ENCODE data around the gene LCP2.

LCP2 gene

DNA sequence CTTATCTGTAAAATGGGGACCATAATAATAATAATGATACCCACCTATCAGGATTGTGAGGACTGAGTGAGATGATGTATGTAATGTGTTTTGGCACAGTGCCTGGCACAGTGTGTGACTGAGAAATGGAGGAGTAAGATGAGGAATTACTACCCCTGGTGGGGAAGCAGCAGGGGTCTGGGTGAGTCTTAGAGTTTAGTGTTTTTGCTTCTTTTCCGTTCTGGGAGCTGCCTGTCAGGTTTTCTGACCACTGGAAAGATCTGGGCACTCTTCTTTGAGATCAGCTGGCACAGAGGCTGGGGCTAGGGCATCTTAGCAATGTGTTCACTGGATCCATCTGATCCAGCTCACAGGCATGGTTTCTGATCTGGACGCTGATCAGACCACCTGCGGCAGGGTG lies 8.5 kb downstream of the LCP2 start:
- no peaks in the 10 kb centered on the region for H3K4me1 ChIP-seq
- no peaks in the 10 kb centered on the region for H3K9me3 ChIP-seq
- H3K27me3 ChIP-seq = no peaks in the 10 kb centered on the region
- H3K36me3 ChIP-seq = no peaks in the 10 kb centered on the region
- no peak overlapping the region for H3K27ac ChIP-seq
- H3K4me3 ChIP-seq = no peak overlapping the region
- intact Hi-C loops (cut with DNase I; ENCODE audit: low total_unique reads) = no loop called here
- TF ChIP-seq, protein P1, sequence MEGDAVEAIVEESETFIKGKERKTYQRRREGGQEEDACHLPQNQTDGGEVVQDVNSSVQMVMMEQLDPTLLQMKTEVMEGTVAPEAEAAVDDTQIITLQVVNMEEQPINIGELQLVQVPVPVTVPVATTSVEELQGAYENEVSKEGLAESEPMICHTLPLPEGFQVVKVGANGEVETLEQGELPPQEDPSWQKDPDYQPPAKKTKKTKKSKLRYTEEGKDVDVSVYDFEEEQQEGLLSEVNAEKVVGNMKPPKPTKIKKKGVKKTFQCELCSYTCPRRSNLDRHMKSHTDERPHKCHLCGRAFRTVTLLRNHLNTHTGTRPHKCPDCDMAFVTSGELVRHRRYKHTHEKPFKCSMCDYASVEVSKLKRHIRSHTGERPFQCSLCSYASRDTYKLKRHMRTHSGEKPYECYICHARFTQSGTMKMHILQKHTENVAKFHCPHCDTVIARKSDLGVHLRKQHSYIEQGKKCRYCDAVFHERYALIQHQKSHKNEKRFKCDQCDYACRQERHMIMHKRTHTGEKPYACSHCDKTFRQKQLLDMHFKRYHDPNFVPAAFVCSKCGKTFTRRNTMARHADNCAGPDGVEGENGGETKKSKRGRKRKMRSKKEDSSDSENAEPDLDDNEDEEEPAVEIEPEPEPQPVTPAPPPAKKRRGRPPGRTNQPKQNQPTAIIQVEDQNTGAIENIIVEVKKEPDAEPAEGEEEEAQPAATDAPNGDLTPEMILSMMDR (IDR thresholded peaks at IDR 0.05) = no peak
- no peak for DNase-seq

DNA sequence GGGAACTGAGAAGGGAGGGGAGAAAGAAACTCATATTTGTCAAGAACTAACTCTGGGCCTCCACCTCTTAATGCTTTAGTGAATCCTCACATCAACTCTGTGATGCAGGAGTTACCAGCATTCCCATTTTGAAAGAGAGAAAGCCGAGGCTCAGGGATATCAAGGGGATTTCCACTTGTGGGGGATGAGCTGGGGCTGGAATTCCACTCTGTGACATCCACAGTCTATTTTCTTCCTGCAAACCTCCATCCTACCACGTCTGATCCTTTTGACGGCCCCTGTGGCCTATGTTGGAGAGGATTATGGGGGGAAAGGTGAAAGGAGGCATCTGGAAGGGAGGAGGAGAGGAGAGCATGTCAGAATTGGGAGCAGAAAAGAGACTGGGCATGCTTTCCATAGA lies 9.0 kb downstream of the LCP2 start:
- no peaks in the 10 kb centered on the region for H3K27me3 ChIP-seq
- DNase-seq = no peak
- TF ChIP-seq, protein P1 (IDR thresholded peaks at IDR 0.05) = no peak
- H3K9me3 ChIP-seq = no peaks in the 10 kb centered on the region
- intact Hi-C loops (cut with DNase I; ENCODE audit: low total_unique reads) = no loop called here
- H3K36me3 ChIP-seq = no peaks in the 10 kb centered on the region
- H3K4me3 ChIP-seq = no peak overlapping the region
- no peaks in the 10 kb centered on the region for H3K4me1 ChIP-seq
- H3K27ac ChIP-seq = no peak overlapping the region

DNA sequence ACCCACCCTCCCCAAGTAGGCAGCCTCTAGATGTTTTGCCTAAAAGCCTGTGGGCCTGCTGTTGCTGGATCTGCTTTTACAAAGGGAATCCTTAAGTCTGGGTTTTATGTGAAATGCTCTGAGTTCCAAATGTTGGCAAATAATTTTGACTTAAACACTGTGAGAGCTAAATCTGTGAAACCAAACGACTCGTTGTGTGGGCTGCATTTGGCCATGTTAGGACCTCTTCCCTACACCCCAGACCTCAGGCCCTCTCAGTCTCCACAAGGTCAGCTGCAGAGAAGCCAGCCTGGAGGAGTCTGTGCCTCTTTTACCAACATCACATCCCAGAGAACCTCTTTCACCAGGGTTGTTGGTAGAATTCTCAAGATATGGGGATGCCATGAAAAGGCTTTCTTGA lies 9.4 kb downstream of the LCP2 start:
- no peak for DNase-seq
- Histone ChIP-seq H3K9me3 (no peaks in the 10 kb centered on the region), H3K4me1 (no peaks in the 10 kb centered on the region), H3K36me3 (no peaks in the 10 kb centered on the region), H3K27me3 (no peaks in the 10 kb centered on the region), H3K27ac (no peak overlapping the region), H3K4me3 (no peak overlapping the region)
- TF ChIP-seq, protein P1 (IDR thresholded peaks at IDR 0.05) = no peak
- intact Hi-C loops (cut with DNase I; ENCODE audit: low total_unique reads) = no loop called here

DNA sequence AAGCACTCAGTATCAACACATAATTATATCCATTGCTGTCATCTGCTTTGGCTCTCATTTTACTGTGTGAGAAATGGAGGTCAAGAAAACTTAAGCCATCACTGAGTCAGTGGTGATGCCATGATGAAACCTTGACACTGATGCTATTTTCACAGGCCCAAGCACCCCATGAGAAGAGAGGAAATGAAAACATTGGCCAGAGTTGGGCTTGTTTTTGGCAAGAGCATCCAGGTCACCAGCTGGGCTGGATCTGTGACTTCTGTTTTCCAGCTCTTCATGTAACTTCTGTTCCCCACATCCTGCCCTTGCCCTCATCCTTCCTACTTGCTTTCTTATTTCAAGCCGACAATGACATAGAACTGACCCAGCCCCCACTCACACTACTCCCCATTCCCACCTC lies 10.0 kb downstream of the LCP2 start:
- Histone ChIP-seq H3K4me3 (no peak overlapping the region), H3K4me1 (no peaks in the 10 kb centered on the region), H3K27me3 (no peaks in the 10 kb centered on the region), H3K36me3 (no peaks in the 10 kb centered on the region), H3K9me3 (no peaks in the 10 kb centered on the region), H3K27ac (no peak overlapping the region)
- DNase-seq = peak; percentile 74 to 79
- TF ChIP-seq, protein P1 (IDR thresholded peaks at IDR 0.05) = no peak
- intact Hi-C loops (cut with DNase I; ENCODE audit: low total_unique reads) = no loop called here

DNA sequence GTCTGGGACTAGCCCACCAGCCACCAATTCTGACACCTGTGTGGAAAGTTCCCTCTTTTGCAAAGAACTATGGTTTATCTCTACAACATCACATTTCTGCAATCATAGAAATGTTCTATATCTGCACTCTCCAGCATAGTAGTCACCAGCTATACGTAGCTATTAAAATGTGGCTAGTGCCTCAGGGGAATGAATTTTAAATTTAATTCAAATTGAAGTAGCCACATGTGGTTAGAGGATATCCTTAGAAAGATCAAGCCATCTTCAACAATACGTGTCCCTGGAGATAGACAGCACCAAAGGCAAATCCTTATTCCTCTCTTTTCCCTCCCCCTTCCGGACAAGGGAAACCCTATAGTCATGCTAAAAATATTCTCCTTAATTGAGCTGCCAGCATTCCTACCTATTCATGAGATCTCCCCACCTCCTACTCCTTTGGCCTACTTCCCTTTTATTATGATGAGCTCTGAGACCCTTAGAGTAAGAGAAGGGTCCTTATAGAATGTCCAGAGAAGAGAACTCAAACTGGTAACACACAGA lies 11.1 kb downstream of the LCP2 start:
- Histone ChIP-seq H3K27me3 (no peaks in the 10 kb centered on the region), H3K9me3 (no peaks in the 10 kb centered on the region), H3K36me3 (no peaks in the 10 kb centered on the region), H3K27ac (no peak overlapping the region), H3K4me3 (no peak overlapping the region), H3K4me1 (no peaks in the 10 kb centered on the region)
- no peak for DNase-seq
- TF ChIP-seq, protein P1 (IDR thresholded peaks at IDR 0.05) = no peak
- intact Hi-C loops (cut with DNase I; ENCODE audit: low total_unique reads) = no loop called here

DNA sequence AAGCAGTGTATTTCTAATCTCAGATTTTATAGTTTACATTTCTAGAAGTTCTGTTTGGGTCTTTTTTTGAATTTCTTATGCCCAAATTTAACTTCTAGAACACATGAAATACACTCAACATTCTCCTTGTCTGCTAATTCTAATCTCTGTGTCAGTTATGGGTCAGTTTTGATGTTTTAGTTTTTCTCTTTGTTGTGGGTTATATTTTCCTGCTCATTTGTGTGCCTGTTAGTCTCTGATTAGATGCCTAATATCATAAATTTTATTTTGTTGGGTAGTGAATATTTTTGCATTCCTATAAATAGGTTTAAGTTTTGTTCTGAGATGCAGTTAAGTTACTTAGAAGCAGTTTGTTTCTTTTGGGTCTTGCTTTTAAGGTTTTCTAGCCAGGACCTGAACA lies 12.4 kb downstream of the LCP2 start:
- Histone ChIP-seq H3K9me3 (no peaks in the 10 kb centered on the region), H3K27me3 (no peaks in the 10 kb centered on the region), H3K36me3 (no peaks in the 10 kb centered on the region), H3K4me3 (no peak overlapping the region), H3K27ac (no peak overlapping the region), H3K4me1 (peaks cover 0 to 5% (median 5%) of the 10 kb centered on the region in 4 donors)
- TF ChIP-seq, protein P1 (IDR thresholded peaks at IDR 0.05) = no peak
- intact Hi-C loops (cut with DNase I; ENCODE audit: low total_unique reads) = no loop called here
- no peak for DNase-seq
